Astrocyte (in vitro differentiated cells and primary cell): ENCODE data around the gene C3orf22. TPM values are rescaled to one million over a fixed set of nuclear protein-coding genes. Genes with fewer than 3 reads are reported as not detected.

Source experiments
- DNase-seq: peaks from one replicate; pipeline ENCODE4 v3.0.0-alpha.2; 2010; ENCODE audit warnings: low read depth
- FAIRE-seq: peaks from 2 replicates; lab custom pipeline; 2011; peaks lifted over from hg19 to GRCh38; lab: Jason Lieb, UNC
- H2AFZ ChIP-seq: 2 replicates; pipeline ENCODE4 v1.6.0; 2012; ENCODE audit warnings: low read depth, low read length, inconsistent platforms
- H3K27ac ChIP-seq: 2 replicates; pipeline ENCODE4 v1.5.1; 2011; ENCODE audit warnings: low read depth, low read length, inconsistent platforms
- H3K27me3 ChIP-seq: 2 replicates; pipeline ENCODE4 v1.6.0; 2011; ENCODE audit warnings: low read length, inconsistent platforms; ENCODE audit not compliant: insufficient read depth
- H3K36me3 ChIP-seq: 2 replicates; pipeline ENCODE4 v1.5.1; 2011; ENCODE audit warnings: low read length, inconsistent platforms; ENCODE audit not compliant: insufficient read depth
- H3K4me1 ChIP-seq: 2 replicates; pipeline ENCODE4 v1.5.1; 2011; ENCODE audit warnings: low read length, inconsistent platforms; ENCODE audit not compliant: insufficient read depth
- H3K4me2 ChIP-seq: 2 replicates; pipeline ENCODE4 v1.6.0; 2012; ENCODE audit warnings: low read length, inconsistent platforms
- H3K4me3 ChIP-seq: 2 replicates; pipeline ENCODE4 v1.5.1; 2011; ENCODE audit warnings: low read depth, mild to moderate bottlenecking, low read length, inconsistent platforms; ENCODE audit not compliant: insufficient read depth
- H3K79me2 ChIP-seq: 2 replicates; pipeline ENCODE4 v1.6.0; 2012; ENCODE audit warnings: mild to moderate bottlenecking, low read length, inconsistent platforms; ENCODE audit not compliant: insufficient read depth
- H3K9ac ChIP-seq: 2 replicates; pipeline ENCODE4 v1.6.0; 2012; ENCODE audit warnings: mild to moderate bottlenecking, low read length, inconsistent platforms
- H3K9me3 ChIP-seq: 2 replicates; pipeline ENCODE4 v1.5.1; 2012; ENCODE audit warnings: low read depth, mild to moderate bottlenecking, low read length, inconsistent platforms; ENCODE audit not compliant: insufficient read depth
- H4K20me1 ChIP-seq: 2 replicates; pipeline ENCODE4 v1.6.0; 2012; ENCODE audit warnings: low read length, inconsistent platforms; ENCODE audit not compliant: insufficient read depth
- H3K27ac Mint-ChIP-seq: one replicate; pipeline ENCODE4 v1.8.0; 2021; ENCODE audit warnings: mild to moderate bottlenecking, mixed read lengths; ENCODE audit not compliant: unreplicated experiment
- H3K27me3 Mint-ChIP-seq: one replicate; pipeline ENCODE4 v1.8.0; 2021; ENCODE audit warnings: low read depth, mixed read lengths; ENCODE audit not compliant: unreplicated experiment
- H3K36me3 Mint-ChIP-seq: one replicate; pipeline ENCODE4 v1.8.0; 2021; ENCODE audit warnings: low read depth, mixed read lengths; ENCODE audit not compliant: unreplicated experiment
- H3K4me1 Mint-ChIP-seq: one replicate; pipeline ENCODE4 v1.8.0; 2021; ENCODE audit warnings: low read depth, mixed read lengths; ENCODE audit not compliant: unreplicated experiment
- H3K4me3 Mint-ChIP-seq: one replicate; pipeline ENCODE4 v1.8.0; 2021; ENCODE audit warnings: mild to moderate bottlenecking, moderate library complexity, mixed read lengths; ENCODE audit not compliant: unreplicated experiment
- H3K9me3 Mint-ChIP-seq: one replicate; pipeline ENCODE4 v1.8.0; 2021; ENCODE audit warnings: mild to moderate bottlenecking, mixed read lengths; ENCODE audit not compliant: unreplicated experiment
- CTCF ChIP-seq: IDR thresholded peaks from 2 replicates; pipeline ENCODE4 v1.5.1; 2011; ENCODE audit warnings: low read depth, mild to moderate bottlenecking, inconsistent platforms, low read length, moderate library complexity; ENCODE audit not compliant: insufficient read depth
- EZH2 ChIP-seq: IDR thresholded peaks from 2 replicates; pipeline ENCODE4 v1.6.1; 2012; ENCODE audit warnings: mild to moderate bottlenecking, low read length, inconsistent platforms; ENCODE audit not compliant: insufficient read depth
- total RNA-seq: library from RNA; stranded (reverse); gene quantifications from 2 replicates; pipeline ENCODE4 v1.2.1, GENCODE V29; 2021

Gene C3orf22
- total RNA-seq, 1 donor from 2014 or later, result not detected

DNA sequence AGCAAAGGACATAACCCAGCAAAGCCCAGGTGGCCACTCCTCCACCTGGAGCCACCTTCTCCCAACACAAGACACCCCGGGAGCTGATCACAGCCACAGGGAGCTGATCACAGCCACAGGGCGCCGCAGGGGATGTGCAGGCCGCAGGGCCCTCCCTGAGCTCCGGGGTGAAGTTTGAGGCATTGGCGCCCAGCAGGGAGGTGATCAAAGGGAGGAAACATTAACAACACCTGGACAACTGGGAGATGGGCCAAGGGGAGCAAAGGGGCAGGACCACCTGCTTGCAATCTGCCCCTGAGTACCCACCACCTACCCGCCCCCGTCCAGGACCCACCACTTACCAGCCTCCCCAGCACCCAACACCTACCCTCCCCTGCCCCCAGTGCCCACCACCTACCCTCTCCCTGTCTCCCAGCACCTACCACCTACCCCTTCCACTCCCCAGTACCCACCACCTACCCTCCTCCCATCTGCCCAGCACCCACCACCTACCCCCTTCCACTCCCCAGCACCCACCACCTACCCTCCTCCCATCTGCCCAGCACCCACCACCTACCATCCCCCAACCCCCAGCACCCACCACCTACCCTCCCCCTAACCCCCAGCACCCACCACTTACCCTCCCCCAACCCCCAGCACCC is 43.5 kb downstream of the C3orf22 start:
- H3K4me3 ChIP-seq, result no peak overlapping the region
- Mint-ChIP-seq H3K27me3 (peaks cover 43% of the 10 kb centered on the region), H3K4me3 (no peak overlapping the region), H3K4me1 (no peaks in the 10 kb centered on the region), H3K27ac (no peak overlapping the region), H3K36me3 (peaks cover 3% of the 10 kb centered on the region), H3K9me3 (no peaks in the 10 kb centered on the region)
- H3K9ac ChIP-seq, result no peak overlapping the region
- H3K27me3 ChIP-seq, result peaks cover 11% of the 10 kb centered on the region
- no peak overlapping the region for H3K4me2 ChIP-seq
- H2AFZ ChIP-seq, result no peak overlapping the region
- FAIRE-seq (no peak), DNase-seq (no peak)
- no peaks in the 10 kb centered on the region for H3K79me2 ChIP-seq
- H3K27ac ChIP-seq, result no peak overlapping the region
- no peaks in the 10 kb centered on the region for H3K4me1 ChIP-seq
- H4K20me1 ChIP-seq, result no peaks in the 10 kb centered on the region
- no peaks in the 10 kb centered on the region for H3K36me3 ChIP-seq
- H3K9me3 ChIP-seq, result no peaks in the 10 kb centered on the region
- TF ChIP-seq CTCF, result no peak
- TF ChIP-seq EZH2, result no peak

GRCh38 chr3:126514161-126514560 is 44.6 kb downstream of the C3orf22 start:
- no peak overlapping the region for H3K4me3 Mint-ChIP-seq
- no peaks in the 10 kb centered on the region for H3K36me3 ChIP-seq
- no peaks in the 10 kb centered on the region for H3K4me1 Mint-ChIP-seq
- H3K27me3 ChIP-seq, result peaks cover 11% of the 10 kb centered on the region
- H3K9me3 ChIP-seq, result no peaks in the 10 kb centered on the region
- no peak overlapping the region for H3K4me3 ChIP-seq
- no peak overlapping the region for H3K9ac ChIP-seq
- H3K9me3 Mint-ChIP-seq, result no peaks in the 10 kb centered on the region
- H4K20me1 ChIP-seq, result no peaks in the 10 kb centered on the region
- no peak overlapping the region for H3K4me2 ChIP-seq
- no peak overlapping the region for H3K27ac Mint-ChIP-seq
- DNase-seq (no peak), FAIRE-seq (no peak)
- no peaks in the 10 kb centered on the region for H3K79me2 ChIP-seq
- no peak overlapping the region for H3K27ac ChIP-seq
- peaks cover 32% of the 10 kb centered on the region for H3K27me3 Mint-ChIP-seq
- no peaks in the 10 kb centered on the region for H3K4me1 ChIP-seq
- H2AFZ ChIP-seq, result no peak overlapping the region
- peaks cover 2% of the 10 kb centered on the region for H3K36me3 Mint-ChIP-seq
- TF ChIP-seq EZH2, result no peak
- TF ChIP-seq CTCF, result no peak

DNA sequence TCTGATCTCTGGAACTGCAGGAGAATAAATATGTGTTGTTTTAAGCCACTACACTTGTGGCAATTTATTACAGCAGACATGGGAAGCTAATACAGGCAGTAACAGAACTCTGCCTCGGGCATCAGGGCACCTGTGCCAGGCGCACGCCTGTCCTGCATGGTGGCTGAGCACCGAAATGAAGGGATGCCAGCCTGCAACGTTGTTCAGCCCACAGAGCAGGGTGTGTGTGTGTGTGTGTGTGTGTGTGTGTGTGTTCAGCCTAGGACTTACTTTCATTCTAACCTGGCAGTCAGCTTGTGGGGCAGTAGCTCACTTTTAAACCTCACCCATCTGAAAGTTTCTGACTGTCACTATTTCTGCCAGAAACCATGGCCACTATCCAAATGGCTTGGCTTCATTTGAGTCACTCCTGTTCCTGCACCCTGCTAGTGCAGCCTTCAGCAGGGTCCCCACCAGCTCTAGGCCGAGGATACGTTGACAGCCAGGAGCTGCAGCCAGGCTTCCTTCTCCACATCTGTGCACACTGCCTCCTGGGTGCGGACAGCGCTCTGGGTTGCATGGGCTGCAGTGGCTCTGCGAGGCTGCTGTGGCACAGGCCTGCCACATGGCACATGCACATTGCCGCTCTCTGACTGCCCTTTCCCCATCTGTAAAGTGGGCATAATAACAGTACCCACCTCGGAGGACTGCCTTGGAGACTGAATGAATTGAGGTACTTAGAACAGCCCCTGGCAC is 45.6 kb downstream of the C3orf22 start:
- Histone ChIP-seq H3K9me3 (no peaks in the 10 kb centered on the region), H4K20me1 (no peaks in the 10 kb centered on the region), H3K27me3 (peaks cover 5% of the 10 kb centered on the region), H3K79me2 (no peaks in the 10 kb centered on the region), H3K36me3 (no peaks in the 10 kb centered on the region), H2AFZ (no peak overlapping the region), H3K4me1 (no peaks in the 10 kb centered on the region), H3K4me2 (no peak overlapping the region), H3K4me3 (no peak overlapping the region), H3K9ac (no peak overlapping the region), H3K27ac (no peak overlapping the region)
- DNase-seq (no peak), FAIRE-seq (no peak)
- no peak overlapping the region for H3K27ac Mint-ChIP-seq
- H3K4me3 Mint-ChIP-seq, result no peak overlapping the region
- TF ChIP-seq CTCF (no peak), EZH2 (no peak)
- peaks cover 2% of the 10 kb centered on the region for H3K36me3 Mint-ChIP-seq
- peaks cover 25% of the 10 kb centered on the region for H3K27me3 Mint-ChIP-seq
- peaks cover 1% of the 10 kb centered on the region for H3K4me1 Mint-ChIP-seq
- H3K9me3 Mint-ChIP-seq, result no peaks in the 10 kb centered on the region
